Measurements from ENCODE around the gene TM7SF2.
"Not testable (repeated sequence)": the region's sequence is repeated elsewhere in the genome, so short reads cannot be mapped to it uniquely, and the experiment has no call there.

The TM7SF2 gene

DNA sequence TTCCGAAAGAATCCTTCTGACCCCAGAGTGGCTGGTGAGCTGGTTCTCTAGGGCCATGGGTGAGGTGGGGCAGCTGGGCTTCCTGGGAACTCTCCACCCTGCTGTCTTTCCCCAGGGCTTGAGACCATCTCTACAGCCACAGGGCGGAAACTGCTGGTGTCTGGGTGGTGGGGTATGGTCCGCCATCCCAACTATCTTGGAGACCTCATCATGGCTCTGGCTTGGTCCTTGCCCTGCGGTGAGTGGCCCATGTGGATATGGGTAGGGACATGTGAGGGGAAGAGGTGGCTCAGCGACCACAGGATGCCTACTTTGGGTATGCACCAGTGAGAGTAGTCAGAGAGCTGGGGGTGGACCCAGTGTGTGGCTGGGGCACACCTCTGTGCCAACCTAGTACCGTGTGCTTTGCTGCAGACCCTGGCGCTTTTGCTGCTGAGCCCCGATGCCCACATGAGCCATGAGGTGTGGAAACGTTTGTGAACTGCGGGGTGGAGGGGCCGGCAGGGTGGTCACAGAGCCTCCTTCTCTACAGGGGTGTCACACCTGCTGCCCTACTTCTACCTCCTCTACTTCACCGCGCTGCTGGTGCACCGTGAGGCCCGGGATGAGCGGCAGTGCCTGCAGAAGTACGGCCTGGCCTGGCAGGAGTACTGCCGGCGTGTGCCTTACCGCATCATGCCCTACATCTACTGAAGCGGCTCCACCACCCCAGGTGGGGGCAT lies 3.9 kb downstream of the TM7SF2 start:
- no peak for DNase-seq

DNA sequence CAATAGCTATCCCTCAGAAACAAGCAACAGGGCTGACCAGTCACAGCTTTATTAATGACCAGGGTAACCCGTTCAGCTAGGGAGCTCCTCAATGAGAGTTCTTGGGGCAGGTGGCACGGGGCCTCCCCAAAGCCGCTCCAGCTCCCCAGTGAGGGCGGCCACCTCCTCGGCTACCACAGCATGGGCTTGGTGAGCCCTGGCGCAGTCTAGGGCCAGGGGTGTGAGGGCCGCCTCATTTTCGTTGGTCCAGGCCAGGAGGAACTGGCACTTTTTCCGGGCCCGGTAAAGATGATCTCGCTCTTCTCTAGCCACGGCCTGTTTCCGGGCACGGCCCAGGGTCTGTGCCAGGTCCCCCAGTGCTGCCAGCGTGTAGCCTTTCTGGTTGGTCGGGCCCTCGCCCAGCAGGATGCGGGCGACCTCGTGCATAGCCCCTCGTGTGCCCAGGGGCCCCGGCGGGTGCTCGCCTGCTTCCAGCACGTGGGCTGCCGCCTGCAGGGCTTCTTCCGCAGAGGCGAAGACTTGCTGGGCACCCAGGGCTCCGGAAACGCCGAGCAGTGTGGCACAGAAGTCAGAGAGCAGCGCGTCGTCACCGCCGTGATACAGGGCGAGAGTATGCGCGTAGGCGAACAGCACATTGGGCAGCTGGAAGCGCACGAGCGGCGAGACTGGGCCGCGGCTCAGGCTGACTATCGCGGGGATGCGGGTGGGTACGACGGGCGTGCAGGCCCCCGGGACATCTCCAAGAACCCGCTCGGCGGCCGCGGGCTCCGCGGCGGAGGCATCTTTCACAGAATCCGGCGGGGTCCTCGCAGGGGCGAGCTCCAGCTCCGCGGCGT lies 4.9 kb downstream of the TM7SF2 start:
- DNase-seq, result peak; percentile 85

- DNase-seq, result peak; percentile 100
Observed at GRCh38 chr11:65117206-65118096, 5.8 kb downstream of the TM7SF2 start, which contains the start of gene ZNHIT2. TSS of gene ZNHIT2 (minus strand) at chr11:65117701. CDS start at chr11:65117653, 48 bp downstream.

DNA sequence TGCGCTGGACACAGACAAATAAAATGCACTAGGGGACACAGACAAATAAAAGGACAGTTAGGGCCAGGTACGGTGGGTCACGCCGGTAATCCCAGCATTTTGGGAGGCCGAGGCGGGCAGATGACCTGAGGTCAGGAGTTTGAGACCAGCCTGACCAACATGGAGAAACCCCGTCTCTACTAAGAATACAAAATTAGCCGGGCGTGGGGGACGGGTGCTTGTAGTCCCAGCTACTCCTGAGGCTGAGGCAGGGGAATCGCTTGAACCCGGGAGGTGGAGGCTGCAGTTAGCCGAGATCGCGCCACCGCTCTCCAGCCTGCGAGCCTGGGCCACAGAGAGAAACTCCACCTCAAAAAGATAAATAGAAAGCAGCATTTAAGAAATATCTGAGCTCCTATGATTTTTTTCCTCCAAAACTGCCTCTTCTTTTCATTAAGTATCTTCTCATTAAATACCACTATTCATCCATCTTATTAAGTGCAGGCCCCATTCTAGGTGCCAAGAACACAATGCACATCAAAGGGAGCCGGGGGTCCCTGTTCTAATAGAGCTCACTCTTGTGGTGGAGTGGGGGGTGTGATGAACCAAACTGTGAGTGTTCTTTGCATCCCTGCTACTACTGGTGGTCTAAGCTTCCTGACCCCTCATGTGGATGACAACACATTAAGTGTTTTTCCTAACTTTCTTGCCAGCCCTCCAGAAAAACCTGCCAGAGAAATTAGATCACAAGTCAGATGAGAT lies 6.6 kb downstream of the TM7SF2 start:
- DNase-seq, result no peak

DNA sequence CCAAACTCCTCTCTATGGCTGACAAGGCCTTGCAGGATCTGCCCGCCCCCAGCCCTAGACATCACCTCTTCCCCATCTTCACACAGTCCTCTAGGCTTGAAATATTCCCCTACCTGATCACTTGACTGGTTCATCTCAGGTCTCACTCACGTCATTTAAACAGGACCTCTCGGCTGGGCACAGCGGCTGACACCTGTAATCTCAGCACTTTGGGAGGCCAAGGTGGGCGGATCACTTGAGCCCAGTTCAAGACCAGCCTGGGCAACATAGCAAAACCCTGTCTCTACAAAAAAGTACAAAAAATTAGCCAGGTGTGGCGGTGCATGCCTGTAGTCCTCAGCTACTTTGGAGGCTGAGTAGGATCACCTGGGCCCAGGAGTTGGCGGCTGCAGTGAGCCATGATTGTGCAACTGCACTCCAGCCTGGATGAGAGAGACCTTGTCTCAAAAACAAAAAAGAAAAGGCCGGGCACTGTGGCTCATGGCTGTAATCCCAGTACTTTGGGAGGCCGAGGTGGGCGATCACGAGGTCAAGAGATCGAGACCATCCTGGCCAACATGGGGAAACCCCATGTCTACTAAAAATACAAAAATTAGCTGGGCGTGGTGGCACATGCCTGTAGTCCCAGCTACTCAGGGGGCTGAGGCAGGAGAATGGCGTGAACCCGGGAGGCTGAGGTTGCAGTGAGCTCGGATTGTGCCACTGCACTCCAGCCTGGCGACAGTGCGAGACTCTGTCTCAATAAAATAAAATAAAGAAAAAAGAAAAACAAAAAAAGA lies 7.4 kb downstream of the TM7SF2 start:
- DNase-seq, result not testable (repeated sequence)

DNA sequence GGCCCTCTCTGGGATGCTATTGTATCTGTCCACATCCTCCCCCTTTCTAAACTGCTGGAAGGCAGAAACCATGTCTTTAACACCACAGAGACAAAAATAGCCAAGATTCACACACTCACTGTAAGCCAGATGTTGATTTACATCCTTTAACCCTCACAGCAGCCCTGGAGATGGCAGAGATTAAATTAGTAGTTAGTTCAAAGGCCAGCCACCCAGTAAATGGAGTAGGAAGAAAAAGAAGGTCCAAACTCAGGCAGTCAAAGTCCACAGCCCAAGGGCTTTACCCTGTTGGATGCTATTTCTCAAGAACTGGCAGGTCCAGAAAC lies 8.0 kb downstream of the TM7SF2 start:
- no peak for DNase-seq

DNA sequence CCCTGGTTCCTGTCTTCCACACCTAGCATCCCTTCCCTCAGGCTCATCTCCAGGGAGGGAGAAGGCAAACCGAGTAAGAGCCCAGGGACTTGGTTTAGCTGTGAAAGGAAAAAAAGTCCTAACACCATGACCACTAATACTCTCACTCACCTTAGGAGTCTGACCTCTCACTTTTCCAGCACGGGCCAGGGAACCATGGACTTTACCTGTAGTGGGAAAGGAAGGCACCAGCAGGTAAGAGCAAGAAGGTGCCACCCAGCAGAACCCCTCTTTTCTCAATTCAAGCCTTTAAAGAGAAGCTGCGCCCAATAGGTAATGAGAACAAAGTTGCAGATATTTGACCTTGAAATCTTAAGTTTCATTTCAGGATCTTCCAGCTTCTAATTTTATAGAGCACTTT lies 9.2 kb downstream of the TM7SF2 start:
- DNase-seq, result no peak

- DNase-seq, result no peak
Observed at GRCh38 chr11:65121447-65121864, 9.8 kb downstream of the TM7SF2 start.

DNA sequence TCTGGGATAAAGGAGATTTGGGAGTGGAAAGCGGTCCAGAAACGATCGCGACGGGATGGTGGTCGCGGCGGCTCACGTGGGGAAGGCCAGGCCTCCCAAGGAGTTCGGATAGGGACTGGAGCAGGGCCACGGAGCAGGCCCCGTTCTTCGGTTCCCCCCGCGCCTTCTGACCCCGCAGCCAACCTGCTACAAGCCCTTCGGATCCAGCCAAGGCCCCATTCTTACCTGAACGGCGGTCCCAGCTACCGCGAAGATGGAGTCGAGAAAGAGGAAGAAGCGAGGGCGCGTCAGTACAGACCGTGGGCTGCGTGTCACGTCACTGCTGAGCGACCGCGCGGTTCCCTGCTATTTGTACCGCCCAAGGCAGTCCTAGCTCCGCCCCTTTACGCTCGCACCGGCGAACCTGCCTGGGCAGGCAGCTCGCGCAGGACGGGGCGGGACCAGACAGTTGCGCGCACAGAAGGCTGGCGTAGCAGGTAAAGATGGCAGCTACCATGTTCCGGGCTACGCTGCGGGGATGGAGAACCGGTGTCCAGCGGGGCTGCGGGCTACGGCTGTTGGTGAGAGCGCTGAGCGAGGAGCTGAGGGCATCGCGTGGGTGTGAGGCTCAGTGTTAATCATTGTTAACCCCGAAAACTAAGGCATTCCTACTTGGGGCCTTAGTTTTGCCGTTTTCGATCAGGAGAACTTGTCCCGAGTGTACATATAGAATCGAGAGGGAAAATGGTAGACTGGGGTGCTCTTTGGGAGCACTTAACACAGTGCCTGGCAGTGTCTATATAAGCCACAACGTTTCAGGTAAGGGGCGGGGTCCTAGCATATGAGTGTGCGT lies 10.4 kb downstream of the TM7SF2 start, which contains the start of the genes FAU and MRPL49:
FAU (minus strand) TSS at position 270 of the 832 bp plus-strand sequence. CDS start 321 bp downstream, outside the sequence.
MRPL49 (plus strand) TSS at position 457 of the 832 bp plus-strand sequence; CDS start at position 483, 26 bp downstream.
- peak; percentile 98 for DNase-seq

- DNase-seq, result no peak
Observed at GRCh38 chr11:65124480-65125196, 13.0 kb downstream of the TM7SF2 start.

DNA sequence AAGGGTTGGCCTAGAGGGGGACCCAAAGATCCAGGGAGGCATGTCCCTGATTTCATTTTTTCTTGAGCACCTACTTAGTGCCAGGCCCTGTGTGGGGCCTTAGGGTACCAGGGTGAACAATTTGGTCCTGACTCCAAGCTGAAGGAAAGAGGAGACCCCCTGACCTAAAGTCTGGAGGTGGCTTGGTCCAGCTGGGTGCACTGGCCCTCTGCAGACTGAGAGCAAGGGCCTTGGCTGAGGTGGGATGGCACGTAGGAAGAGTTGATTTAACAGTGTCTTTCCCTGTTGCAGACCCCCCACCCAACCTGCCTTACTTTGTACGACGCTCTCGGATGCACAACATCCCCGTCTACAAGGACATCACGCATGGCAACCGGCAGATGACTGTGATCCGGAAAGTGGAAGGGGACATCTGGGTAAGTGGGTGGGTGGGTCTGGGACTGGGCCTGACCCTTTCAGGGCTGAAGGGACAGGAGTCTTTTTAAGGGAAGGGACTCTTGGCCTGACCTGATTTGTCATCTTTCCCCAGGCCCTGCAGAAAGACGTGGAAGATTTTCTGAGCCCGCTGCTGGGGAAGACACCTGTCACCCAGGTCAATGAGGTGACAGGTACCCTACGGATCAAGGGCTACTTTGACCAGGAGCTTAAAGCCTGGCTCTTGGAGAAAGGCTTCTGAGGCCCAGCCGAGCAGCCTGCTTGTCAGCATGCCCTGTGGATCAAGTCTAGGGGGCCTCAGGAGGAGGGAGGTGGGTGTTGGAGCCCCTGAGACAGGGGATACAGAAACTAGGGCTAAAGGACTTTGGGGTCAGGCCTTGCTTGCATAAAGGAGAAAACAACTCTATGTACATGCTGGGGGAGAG lies 13.8 kb downstream of the TM7SF2 start:
- DNase-seq, result no peak

DNA sequence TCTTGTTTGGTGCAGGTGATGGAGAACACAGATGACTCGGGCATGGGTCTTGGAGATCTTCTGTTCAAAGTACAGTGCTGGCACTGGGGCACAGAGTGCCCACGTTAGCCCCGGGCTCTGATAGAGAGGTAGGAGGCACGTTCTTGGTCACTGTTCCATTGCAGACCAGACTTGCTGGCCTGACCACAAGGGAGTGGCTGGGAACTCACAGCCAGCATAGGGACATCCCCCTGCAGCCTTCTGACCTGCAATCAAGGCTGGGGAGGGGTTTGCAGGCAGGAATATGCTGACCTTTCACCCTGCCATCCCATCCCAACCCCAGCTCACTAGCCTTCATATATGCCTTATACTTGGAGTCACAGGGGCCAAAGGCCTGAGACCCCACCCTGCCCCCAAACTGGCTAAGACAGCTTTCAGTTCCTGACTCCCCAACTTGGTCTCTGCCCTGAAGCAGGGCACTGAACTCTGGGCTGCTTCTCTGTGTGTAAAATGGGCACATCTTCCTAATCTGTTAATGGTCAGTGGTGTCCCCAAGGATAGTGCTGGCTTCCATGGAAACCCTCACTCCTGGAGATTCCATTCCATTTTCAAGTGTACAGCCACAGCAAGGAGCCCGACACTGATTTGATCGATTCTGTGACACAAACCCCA lies 15.1 kb downstream of the TM7SF2 start:
- no peak for DNase-seq

DNA sequence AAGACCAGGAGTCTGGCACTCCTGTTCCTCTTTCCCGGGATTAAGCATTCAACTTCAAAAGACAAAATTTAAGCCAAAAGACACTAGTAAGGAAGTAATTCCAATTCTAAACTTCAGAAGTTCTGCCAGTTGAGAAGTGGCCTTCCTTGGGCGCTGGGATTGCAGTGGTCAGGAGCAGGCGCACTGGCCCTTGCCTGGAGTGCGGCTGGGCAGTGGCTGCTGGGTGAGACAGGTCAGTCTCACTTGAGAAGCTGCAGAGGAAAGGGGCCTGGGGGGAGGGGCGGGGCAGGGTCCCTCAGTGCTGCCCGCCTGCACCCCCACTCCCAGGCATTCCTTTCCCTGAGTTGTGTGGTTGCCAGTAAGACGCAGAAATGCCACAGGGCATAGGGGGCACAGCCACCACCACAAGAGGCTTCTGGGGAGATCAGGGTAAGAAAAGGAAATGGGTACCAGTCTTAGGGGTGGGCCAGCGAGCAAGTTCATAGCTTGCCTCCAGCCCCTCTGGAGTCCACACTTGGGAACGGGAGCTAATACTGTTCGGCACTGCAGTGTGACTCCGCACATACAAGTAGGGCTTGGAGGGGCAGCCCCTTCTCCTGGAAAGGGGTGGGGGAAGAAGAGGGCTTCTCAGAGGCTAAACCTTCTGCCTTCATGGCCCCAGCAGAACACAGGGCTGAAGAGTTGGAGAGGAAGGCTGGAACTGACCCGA lies 16.0 kb downstream of the TM7SF2 start:
- no peak for DNase-seq

DNA sequence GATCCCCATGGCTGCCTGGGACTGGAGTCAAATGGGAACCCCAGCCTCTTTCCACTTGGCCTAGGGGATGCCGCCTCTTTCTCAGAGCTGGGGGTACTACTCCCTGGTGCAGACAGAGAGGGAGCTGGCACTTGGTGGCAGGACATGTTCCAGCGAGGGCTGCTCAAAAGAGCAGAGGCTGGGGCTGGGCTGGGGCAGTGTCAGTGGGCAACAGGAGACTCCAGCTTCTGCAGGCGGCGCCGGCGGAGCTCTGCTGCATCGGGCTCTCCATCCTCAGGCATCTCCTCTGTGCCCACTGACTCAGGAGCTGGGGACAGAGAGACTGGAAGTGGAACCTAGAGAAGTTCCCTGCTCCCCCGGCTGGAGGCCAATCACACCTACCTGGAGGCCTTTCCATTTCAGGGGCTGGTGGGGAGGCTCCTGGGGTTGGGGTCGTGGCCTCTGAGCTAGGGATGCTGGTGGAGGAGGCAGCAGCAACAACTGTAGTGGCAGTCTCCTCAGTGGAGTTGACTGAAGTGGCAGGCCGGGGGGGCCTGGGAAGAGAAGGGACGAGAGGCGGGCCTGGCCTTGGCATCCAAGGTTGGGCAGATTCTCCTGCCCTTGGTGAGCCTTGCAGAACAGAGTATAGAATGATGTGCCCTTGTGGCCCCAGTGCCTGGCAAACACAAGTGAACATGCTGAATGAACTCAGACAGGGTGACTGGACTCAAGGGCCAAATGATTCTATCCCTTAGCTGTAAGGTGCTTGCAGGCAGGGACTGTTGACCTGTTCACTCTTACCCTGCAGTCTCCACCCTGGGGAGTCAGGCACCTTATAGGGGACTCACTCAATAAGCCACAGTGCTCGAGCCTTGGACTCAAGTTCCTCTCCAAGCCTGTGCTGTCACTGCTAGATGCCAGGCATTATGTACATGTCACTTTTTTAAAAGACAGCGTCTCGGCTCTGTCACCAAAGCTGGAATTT lies 16.8 kb downstream of the TM7SF2 start:
- no peak for DNase-seq

DNA sequence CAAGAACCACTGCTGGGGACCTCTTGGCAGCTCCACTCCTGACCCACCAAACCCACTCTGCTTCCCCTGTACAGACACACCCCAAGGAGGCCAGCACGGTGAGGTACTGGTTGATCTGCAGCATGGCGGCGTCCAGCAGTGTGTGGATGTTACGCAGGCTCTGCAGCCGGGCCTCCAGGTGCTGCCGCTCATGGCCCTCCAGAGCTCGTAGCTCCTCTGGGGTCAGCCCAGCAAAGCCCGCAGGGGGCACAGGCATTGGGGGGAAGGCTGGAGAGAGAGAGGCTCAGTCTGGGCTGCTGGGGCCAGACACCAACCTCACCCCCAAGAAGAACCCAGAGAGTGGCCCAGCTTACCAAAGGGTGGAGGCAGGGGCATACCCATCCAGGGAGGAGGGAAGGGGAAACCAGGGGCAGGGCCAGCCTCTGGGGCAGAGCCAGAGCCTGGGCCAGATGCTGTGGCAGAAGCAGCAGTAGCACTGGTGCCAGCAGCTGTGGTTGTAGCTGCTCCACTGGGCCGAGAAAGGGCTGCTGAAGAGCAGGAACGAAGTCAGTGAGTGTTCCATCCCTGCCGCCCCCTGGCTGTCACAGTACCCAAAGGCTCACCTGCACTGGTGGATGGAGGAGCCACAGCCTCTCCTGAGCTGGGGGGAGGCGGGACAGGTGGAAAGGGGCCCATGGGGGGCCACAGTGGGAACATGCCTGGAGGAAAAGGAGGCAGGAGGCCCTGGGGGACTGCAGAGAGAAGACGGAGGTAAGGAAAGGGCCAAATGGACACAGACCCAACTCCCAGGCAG lies 18.2 kb downstream of the TM7SF2 start:
- DNase-seq, result no peak
